Measurements from ENCODE around the gene RNF175. TPM values are rescaled to one million over a fixed set of nuclear protein-coding genes. Genes with fewer than 3 reads are reported as not detected.

The RNF175 gene
- total RNA-seq, 4 donors from 2014 or later: 0.96 TPM; not detected in 3

DNA sequence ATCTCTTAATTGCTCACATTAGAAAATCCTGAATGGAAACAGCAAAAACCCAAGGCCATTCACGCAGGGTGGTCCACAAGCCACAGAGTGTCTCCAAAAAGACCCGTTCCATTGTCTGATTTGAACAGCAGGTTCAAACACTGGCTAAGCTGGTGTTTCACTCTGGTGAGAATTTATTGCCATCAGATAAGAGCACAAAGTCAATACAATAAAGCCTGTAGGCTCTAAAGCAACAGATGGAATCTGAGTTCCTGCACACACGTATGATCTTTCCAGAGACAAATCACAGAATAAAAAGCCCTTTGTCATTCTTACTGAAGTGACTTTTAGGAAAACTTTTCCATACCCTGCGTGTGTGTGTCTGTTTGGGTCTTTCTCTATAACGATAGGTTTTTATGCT lies 34.2 kb upstream of the RNF175 start:
- Histone ChIP-seq H3K9me3 (no peaks in the 10 kb centered on the region), H3K4me3 (no peak overlapping the region), H3K27ac (no peak overlapping the region), H3K4me1 (peaks cover 1 to 41% (median 28%) of the 10 kb centered on the region in 4 donors), H3K27me3 (peaks cover 68% of the 10 kb centered on the region), H3K36me3 (no peaks in the 10 kb centered on the region)
- no peak for DNase-seq
- 29 to 45% methylated on average over 3 to 5 of the region's 5 CpGs for WGBS, 2 donors (ENCODE audit: low coverage in 1 of 2)
- in situ Hi-C loops (cut with MboI; ENCODE audit: low pct_ligation_motif_present in 1 of 4, low pct_unique_long_range_greater_than_20kb in 1 of 4, low sequenced_read_pairs in 3 of 4): loop anchor here in 2 of 4 donors (25.0 kb wide), 2 partner anchors 518 to 718 kb away; no protein-coding TSS in a partner anchor
- intact Hi-C loops (cut with DNase I; ENCODE audit: low total_unique reads): no loop called here
- no peak for TF ChIP-seq POLR2AphosphoS5 (IDR thresholded peaks at IDR 0.05)
- TF ChIP-seq, protein P1, sequence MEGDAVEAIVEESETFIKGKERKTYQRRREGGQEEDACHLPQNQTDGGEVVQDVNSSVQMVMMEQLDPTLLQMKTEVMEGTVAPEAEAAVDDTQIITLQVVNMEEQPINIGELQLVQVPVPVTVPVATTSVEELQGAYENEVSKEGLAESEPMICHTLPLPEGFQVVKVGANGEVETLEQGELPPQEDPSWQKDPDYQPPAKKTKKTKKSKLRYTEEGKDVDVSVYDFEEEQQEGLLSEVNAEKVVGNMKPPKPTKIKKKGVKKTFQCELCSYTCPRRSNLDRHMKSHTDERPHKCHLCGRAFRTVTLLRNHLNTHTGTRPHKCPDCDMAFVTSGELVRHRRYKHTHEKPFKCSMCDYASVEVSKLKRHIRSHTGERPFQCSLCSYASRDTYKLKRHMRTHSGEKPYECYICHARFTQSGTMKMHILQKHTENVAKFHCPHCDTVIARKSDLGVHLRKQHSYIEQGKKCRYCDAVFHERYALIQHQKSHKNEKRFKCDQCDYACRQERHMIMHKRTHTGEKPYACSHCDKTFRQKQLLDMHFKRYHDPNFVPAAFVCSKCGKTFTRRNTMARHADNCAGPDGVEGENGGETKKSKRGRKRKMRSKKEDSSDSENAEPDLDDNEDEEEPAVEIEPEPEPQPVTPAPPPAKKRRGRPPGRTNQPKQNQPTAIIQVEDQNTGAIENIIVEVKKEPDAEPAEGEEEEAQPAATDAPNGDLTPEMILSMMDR (IDR thresholded peaks at IDR 0.05): no peak
- TF ChIP-seq POLR2A (IDR thresholded peaks at IDR 0.05): no peak
- TF ChIP-seq EP300 (IDR thresholded peaks at IDR 0.05; ENCODE audit: low read depth): no peak

DNA sequence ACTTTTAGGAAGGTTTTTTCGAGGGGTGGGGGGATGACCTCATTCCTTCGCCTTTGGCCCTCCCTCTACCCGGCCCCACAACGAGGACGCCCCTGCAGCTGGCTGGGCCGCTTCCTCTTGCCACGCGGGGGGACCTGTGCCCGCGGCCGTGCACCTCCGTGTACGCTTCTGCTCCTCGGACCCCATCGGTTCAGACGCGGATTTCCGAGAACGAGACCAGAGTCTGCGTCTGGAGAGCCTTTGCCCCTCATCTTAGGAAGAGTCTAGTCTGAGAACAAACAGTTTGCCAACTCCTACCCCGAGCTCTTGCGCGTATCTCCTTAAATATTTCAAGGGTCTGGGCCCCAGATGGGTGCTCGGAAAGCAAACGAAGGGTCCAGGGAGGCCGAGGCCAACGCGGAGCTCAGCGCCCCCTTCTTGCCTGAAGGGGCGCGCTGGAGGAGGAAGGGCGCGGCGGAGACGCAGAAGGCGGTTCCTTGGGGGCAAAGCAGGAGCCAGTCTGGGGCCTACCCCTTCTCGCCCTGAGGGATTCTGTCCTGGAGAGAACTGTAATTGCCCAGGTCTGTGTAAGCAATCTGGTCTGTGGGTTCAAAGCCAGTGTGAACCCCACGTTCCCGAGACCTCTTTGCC lies 32.9 kb upstream of the RNF175 start:
- H3K4me3 ChIP-seq: peak overlapping the region in 2 of 4 donors; percentile 13 to 33
- TF ChIP-seq POLR2AphosphoS5 (IDR thresholded peaks at IDR 0.05) (no peak), EP300 (IDR thresholded peaks at IDR 0.05; ENCODE audit: low read depth) (no peak), POLR2A (IDR thresholded peaks at IDR 0.05) (no peak)
- TF ChIP-seq, protein P1 (IDR thresholded peaks at IDR 0.05): no peak
- 16 to 52% methylated on average over 7 to 39 of the region's 39 CpGs for WGBS, 2 donors (ENCODE audit: low coverage in 1 of 2)
- peaks cover 81% of the 10 kb centered on the region for H3K27me3 ChIP-seq
- DNase-seq: no peak
- in situ Hi-C loops (cut with MboI; ENCODE audit: low pct_ligation_motif_present in 1 of 4, low pct_unique_long_range_greater_than_20kb in 1 of 4, low sequenced_read_pairs in 3 of 4): loop anchor here in 2 of 4 donors (25.0 kb wide), 2 partner anchors 520 to 720 kb away; no protein-coding TSS in a partner anchor
- no peak overlapping the region for H3K27ac ChIP-seq
- no peaks in the 10 kb centered on the region for H3K9me3 ChIP-seq
- no peaks in the 10 kb centered on the region for H3K36me3 ChIP-seq
- intact Hi-C loops (cut with DNase I; ENCODE audit: low total_unique reads): no loop called here
- peaks cover 9 to 50% (median 33%) of the 10 kb centered on the region in 4 donors for H3K4me1 ChIP-seq

DNA sequence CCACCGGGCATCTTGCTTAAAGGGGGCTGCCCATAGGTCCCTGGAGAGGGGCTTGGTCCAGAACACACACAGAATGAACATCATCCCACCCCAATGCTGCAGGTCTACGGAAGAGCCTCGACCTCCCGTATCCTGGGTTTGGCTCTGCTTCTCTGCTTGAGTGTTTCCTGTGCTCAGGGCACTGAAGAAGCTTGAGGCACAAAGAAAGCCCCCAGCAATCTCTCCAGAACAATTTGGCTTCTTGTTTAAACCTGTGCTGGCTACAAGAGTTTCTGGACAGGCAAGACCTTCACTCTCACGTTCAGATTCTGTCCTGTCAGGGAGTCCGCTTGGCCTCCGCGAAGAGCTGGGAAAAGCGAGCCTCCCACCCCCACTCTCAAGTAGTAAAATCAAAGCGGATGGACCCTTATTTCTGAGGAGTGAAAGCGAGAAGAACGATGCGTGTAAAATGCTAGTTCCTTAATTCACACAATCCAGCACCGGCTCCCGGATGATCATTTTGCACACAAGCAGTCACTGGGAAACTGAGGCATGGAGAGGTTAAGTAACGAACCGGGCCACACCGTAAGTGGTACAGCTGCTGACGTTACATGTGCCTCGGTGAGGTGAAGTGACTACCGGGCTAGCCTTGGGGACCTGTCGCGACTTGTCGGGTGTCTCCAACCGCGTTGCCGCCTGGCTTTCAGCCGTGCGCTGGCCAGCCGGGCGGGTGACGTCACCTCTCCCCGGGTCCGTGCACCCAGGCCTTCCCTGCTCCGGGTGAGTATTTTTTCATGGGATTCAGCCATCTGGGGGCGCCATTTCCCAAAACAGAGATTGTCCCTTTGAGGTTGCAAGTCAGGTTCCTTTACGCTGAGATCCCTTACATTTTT lies 32.2 kb upstream of the RNF175 start:
- intact Hi-C loops (cut with DNase I; ENCODE audit: low total_unique reads) (no loop called here), in situ Hi-C loops (cut with MboI; ENCODE audit: low pct_ligation_motif_present in 1 of 4, low pct_unique_long_range_greater_than_20kb in 1 of 4, low sequenced_read_pairs in 3 of 4) (loop anchor here in 2 of 4 donors (25.0 kb wide), 2 partner anchors 520 to 720 kb away; no protein-coding TSS in a partner anchor)
- peaks cover 9 to 50% (median 33%) of the 10 kb centered on the region in 4 donors for H3K4me1 ChIP-seq
- peaks cover 85% of the 10 kb centered on the region for H3K27me3 ChIP-seq
- TF ChIP-seq, protein P1 (IDR thresholded peaks at IDR 0.05): peak in 3 of 5 experiments; percentile 8 to 15 (median 15)
- no peak for TF ChIP-seq EP300 (IDR thresholded peaks at IDR 0.05; ENCODE audit: low read depth)
- H3K36me3 ChIP-seq: no peaks in the 10 kb centered on the region
- no peaks in the 10 kb centered on the region for H3K9me3 ChIP-seq
- no peak overlapping the region for H3K27ac ChIP-seq
- peak overlapping the region in 2 of 4 donors; percentile 13 to 33 for H3K4me3 ChIP-seq
- peak; percentile 49 for DNase-seq
- 10 to 38% methylated on average over 4 to 34 of the region's 37 CpGs for WGBS, 2 donors (ENCODE audit: low coverage in 1 of 2)

DNA sequence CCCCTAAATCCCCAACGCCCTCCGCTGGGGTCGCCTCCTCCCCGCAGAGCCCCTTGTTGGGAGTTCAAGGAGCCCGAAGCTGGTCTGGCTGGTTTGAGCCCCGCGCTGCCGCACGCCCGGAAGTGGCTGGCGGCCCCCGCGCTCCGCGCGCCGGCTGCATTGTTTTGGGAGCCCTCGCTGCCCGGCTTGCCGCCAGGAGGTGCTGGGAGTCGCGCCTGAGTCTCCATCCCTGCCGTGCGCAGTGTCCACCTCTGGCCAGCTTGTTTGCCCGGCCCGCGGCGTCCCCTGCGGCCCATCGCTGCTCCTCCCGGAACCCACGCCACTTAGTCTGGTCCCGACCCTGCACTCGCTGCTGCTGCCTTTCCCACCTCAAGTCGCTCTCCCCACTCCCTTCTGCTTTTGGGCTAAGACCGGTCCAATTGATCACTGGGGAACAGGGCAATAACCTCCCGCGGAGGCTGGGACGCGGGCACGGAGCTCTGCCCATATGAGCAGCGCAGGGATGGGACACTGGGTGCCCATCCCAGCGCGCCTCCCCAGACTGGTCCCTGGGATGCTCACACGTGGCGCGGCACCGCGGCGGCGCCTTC lies 31.2 kb upstream of the RNF175 start:
- Histone ChIP-seq H3K27me3 (peaks cover 87% of the 10 kb centered on the region), H3K4me1 (peaks cover 9 to 50% (median 33%) of the 10 kb centered on the region in 4 donors), H3K27ac (no peak overlapping the region), H3K36me3 (no peaks in the 10 kb centered on the region), H3K9me3 (no peaks in the 10 kb centered on the region), H3K4me3 (peak overlapping the region in 2 of 4 donors; percentile 14 to 33)
- WGBS, 2 donors (ENCODE audit: low coverage in 1 of 2): 18% methylated on average over 28 of the region's 51 CpGs; no CpG with 5 or more reads in 1 of the 2 donors
- intact Hi-C loops (cut with DNase I; ENCODE audit: low total_unique reads) (no loop called here), in situ Hi-C loops (cut with MboI; ENCODE audit: low pct_ligation_motif_present in 1 of 4, low pct_unique_long_range_greater_than_20kb in 1 of 4, low sequenced_read_pairs in 3 of 4) (loop anchor here in 2 of 4 donors (25.0 kb wide), 2 partner anchors 521 to 721 kb away; no protein-coding TSS in a partner anchor)
- no peak for DNase-seq
- TF ChIP-seq EP300 (IDR thresholded peaks at IDR 0.05; ENCODE audit: low read depth) (no peak), POLR2AphosphoS5 (IDR thresholded peaks at IDR 0.05) (no peak), POLR2A (IDR thresholded peaks at IDR 0.05) (no peak)
- TF ChIP-seq, protein P1 (IDR thresholded peaks at IDR 0.05): peak in 1 of 5 experiments; percentile 4

Data from transverse colon (tissue), 4 donors.